GM19238 (cell line): ENCODE data around the gene COL24A1.
"Not testable (repeated sequence)": the region's sequence is repeated elsewhere in the genome, so short reads cannot be mapped to it uniquely, and the experiment has no call there.

Experiments used
- DNase-seq: peaks from one replicate; pipeline ENCODE4 v3.0.0; 2011; ENCODE audit warnings: low spot score; ENCODE audit not compliant: insufficient read length

Gene COL24A1

DNA sequence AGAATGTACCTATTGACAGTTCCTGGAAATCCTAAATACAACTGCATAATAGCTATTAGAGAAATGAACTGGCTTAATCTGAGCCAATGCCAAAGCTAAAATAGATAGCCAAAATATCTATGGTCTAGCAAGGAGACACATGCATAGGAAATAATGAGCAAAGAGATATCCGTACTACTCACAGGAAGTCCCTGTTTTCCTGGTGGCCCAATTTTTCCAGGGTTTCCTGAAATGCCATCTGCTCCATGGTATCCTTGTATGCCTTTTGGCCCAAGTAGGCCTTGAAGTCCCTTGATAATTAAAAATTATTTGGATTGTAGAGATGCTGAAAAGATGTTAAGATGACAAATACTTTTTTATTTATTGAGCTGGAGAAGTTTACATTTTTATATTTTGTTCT, 340.0 kb downstream of the COL24A1 start:
- DNase-seq: no peak

DNA sequence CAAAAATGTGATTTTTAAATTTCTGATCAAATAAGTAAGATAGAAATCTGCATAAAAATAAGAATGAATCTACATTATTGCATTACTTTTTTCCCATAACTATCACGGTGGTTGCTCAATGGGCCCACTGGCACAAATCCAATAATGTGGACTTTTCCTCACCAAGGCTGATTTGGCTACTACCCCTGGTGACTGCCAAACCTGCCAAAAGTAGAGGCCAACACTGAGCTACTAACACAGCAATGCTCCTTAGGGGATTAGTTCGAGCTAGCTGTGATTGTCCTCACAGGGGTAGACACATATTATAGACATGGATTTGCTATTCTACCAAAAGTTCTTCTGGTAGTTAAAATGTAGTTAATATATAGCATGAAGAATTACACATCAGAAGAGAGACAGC, 340.7 kb downstream of the COL24A1 start:
- no peak for DNase-seq

DNA sequence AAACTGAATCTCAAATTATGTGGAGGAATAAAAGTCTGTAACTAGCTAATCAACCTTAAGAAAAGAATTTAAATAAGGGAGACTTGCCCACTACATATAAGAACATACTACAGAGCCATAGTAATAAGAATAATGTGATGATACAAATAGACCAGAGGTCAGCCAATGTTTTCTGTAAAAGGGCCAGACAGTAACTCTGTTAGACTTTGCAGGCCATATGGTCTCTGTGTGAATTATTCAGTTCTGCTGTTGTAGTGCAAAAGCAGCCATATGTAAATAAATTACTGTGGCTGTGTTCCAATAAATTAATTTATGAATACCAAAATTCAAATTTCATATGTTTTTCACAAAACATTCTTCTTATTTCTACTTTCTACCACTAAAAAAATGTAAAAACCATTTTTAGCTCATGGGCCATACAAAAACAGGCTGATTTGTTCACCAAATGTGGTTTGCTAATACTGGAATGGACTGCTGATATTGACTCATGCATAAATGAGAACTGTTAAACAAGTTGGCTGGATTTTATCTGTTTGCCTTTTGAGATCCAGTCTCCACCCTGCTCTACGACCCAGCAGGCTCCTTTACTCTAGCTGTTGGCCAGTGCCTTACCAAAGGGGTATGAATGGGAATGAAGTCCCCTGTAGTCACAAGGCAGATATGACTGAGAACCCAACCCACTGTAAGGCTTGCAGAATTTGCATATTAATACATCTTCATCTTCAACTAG, 350.2 kb downstream of the COL24A1 start:
- DNase-seq: no peak

DNA sequence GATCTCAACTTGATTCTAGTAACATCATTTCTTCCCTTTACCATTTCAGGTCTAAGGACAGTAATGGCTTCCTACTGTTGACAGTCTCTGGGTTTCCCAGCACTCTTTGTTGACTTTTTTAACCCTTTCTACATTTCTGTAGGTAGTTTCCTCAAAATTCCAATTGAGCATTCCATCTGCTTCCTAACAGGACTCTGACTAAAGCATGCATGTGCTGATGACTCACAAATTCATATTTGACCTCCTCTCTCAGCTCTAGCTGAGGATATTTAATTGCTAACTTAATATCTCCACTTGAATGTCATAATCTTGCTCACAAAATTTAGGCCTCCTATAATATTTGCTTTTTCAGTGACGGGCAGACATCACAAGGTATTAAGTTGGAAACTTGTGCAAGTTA, 355.1 kb downstream of the COL24A1 start:
- no peak for DNase-seq

DNA sequence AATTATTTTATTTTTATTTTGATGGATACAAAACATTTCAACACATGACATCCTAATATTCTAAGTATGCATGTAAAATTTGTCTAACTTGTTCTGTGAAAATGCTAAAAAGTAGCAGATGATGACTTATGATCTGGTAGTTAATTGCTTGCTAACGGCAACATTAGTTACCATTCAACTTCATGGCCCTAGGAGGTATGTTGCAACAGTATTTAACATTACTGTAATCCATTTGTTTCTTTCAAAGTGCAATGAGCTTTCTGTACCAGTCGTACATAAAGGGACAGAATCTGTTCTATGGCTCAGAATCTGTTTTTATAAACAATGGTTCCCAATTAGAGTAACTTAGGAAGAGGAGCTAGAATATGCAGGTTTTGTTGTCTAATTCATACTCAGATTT, 356.8 kb downstream of the COL24A1 start:
- DNase-seq: no peak

DNA sequence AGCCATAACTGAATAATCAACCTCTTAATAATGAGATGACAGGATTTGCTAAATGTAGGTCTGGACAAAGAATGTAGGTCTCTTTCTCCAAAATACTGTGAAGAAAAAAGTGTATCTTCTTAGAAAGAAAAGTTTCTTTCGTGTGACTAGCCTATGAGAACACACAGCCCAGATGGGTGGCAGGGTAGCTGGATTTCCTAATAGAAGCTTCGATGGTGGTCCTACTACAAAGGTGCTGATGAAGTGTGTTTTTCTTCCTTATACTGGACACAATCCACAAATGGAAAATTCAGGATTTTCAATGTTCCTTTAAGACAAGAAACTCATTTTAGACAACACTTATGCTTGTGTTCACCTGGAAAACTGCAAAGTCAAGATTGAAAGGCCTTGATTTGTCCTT, 358.2 kb downstream of the COL24A1 start:
- DNase-seq: no peak

DNA sequence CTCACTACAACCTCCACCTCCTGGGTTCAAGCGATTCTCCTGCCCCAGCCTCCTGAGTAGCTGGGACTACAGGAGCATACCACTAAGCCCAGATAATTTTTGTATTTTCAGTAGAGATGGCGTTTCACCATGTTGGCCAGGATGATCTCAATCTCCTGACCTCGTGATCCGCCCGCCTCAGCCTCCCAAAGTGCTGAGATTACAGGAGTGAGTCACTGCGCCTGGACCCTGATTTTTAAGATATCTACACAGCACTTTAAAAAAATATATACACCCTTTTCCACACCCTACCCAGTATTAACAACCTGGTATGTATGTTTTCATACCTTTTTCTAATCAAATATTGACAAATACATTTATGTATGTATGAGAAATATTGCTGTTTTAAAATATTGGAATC, 379.6 kb downstream of the COL24A1 start:
- DNase-seq: not testable (repeated sequence)

DNA sequence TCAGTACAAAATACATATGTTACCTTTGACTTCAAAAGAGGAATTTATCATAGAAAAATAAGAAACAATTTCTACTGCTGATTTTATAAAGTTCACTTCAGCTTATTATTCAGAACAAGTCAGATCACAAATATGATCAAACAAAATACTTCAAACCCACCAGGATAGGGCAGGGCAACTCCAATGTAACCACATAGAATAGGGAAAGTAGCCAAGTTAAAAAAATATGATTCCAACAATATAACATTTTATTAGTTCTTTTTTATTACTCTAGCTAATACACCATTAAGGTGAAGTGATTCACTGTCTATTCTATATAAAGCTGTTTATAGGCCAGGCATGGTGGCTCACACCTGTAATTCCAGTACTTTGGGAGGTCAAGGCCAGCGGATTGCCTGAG, 393.8 kb downstream of the COL24A1 start:
- no peak for DNase-seq

DNA sequence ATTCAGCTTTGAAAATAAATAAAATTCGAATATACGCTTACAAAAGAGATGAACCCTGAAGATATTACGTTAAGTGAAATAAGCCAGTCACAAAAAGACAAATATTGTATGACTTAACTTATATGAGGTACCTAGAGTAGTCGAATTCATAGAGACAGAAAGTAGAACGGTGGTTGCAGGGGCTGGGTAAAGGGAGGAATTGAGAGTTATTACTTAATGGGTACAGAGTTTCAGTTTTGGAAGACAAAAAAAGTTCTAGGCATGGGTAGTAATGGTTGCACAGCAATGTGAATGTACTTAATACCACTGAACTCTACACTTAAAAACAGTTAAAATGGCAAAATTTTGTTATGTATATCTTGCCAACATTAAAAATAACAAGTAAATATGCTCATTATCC, 399.7 kb downstream of the COL24A1 start:
- DNase-seq: no peak

DNA sequence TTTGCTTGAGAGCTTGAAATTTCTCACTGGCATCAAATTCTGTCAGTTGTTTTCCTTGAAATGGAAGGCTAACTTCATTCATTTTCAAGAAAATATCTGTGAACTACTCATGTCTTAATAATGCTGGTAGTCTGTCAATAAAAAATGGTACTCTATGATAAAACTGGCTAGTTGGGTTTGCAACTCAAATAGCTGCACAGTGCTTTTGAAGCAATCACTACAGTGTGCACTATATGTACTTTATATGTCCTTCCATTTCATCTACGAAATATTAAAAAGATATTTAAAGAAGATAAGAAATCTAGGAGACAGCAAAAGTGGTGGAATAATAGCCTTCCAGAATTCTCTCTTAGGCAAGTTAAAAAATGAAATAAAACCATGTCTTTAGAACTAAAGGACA, 408.5 kb downstream of the COL24A1 start:
- no peak for DNase-seq

DNA sequence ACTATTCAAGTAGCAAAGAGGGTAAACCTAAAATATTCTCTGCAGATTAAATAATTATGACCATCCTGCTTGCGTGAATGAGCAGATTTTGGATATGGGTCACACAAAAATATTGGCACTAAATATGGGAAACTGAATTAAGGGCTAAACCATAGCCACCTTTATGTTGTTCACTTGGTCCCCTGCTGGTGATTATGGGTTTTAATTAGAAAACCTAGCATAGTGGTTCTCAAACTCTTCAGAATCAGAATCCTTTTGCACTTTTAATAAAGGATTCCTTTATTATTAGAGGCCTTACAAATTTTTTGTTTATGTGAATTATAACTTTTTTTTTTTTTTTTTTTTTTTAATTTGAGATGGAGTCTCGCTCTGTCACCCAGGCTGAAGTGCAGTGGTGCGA, 409.8 kb downstream of the COL24A1 start:
- no peak for DNase-seq

DNA sequence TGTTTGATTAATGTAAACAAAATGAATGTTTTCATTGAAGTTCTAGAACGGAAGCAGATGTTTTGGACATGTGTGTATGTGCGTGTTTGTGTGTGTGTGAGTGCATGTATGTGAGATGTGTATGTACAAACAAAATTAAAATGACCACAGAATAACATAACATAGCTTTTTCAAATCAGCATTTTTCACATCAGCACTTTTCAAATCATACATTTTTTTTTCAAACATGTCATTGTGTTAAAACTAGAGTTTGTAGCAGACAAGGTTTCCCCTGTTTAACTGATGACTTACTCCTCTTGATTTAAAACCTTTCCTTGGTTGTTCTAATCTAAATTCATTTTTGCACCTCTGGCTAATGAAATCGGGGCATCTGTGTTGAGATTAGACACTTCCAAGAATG, 412.8 kb downstream of the COL24A1 start:
- DNase-seq: no peak

DNA sequence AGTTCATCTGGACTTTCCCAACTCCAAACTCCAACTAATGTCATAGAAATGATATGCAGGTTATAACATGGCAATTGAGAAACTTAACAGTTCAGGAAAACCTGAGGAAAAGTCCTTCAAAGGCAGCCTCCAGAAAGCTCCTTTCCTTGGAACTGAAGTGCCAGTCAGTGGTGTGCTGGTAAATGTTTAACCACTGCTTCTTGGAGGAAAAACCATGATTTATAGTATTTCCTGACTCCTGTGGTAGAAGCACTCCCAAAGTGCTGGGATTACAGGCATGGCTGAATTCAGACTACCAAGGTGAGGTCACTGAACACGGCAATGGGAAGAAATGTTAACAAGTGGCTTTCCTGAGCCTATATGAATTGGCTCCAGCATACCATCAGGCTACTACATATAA, 421.6 kb downstream of the COL24A1 start:
- no peak for DNase-seq

DNA sequence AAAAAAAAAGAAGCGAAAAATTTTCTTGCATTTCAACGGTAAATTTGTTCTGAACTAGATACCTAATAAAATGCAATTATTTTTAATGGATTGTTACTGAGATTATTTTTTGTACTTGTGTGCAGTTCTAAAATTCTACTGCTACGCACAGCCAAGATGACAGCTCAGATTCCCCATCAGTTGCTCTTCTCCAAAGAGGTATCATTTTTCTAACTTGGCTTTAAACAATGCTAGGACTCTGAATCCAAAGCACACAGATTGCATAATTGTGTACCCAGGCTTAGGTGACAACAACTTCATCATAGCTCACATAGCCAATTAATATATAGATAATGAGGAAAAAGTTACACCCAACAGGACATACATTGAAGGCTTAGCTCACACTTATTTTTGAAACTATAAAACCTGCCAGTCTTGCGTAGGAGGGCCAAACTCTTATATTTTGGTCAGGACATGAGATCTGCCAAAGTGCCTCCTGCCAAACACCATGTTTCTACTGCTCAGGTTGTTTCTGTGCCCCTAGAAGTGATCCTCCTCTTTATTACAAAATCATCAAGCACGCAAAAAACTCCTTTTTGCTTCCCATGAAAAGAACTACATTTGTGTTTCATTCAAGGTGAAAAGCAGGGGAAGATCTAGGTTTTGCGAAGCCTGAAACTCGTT, 437.8 kb downstream of the COL24A1 start:
- no peak for DNase-seq

DNA sequence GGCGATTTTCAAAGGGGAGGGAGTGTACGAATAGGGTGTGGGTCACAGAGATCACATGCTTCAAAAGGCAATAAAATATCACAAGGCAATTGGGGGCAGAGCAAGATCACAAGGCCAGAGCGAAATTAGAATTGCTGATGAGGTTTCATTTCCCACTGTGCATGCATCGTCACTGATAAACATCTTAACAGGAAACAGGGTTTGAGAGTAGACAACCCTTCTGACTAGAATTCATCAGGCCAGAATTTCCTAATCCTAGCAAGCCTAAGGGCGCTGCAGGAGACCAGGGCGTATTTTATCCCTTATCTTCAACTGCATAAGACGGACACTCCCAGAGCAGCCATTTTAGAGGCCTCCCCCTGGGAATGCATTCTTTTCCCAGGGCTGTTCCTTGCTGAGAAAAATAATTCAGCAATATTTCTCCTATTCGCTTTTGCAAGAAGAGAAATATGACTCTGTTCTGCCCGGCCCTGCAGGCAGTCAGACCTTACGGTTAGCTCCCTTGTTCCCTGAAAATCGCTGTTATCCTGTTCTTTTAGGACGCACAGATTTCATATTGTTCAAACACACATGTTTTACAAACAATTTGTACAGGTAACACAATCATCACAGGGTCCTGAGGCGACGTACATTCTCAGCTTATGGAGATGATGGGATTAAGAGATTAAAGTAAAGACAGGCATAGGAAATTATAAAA, 442.0 kb downstream of the COL24A1 start:
- DNase-seq: not testable (repeated sequence)

DNA sequence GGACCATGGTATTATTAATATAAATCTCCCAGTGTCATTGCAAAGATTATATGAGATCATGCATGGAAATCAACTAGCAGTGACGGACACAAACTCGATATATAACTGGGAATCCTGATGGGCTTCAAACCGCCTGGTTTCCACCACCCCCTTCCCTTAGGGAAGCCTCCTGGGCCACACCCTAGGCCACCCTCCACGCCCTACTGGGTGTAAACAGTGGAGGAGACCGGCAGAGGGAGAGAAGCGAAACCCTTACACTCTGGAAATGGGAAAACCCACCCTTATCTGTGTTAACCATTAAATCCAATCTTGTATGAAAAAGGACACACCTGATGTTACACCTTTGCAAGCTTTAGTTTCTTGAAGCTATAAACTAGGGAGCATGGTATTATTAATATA, 447.7 kb downstream of the COL24A1 start:
- no peak for DNase-seq

DNA sequence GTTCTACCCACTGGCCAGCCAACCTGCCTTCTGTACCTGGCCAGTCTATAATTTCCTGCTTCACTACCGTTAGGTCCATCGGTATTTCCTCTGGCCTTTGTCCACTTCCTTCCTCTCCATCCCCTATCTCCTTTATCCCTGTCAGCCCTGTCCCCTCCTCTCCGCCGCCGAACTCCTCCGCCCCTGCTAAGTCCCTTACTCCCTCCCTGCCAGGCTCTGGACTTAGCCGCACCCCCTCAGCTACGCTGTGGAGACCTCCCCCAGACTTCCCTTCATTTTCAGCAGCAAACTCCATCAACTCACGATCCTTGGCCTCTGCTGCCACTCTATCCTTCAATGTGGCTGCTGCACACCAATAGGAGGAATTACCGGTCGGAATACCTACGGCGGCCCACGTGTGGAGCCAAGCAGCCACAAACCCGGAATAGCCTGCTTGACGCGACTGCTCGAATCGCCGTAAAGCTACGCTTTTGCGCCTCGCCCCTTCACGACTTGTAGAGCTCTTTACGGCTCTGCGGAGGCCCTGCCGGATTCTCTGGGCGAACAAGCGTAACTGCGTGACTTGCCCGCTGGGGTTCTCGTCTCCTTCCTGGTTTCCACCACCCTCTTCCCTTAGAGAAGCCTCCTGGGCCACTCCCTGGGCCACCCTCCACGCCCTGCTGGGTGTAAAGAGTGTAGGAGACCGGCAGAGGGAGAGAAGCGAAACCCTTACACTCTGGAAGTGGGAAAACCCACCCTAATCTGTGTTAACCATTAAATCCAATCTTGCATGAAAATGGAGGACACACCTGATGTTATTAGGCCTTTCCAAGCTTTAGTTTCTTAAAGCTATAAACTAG, 448.4 kb downstream of the COL24A1 start, which contains the start of gene ZNHIT6:
ZNHIT6 (minus strand) TSS at position 444 of the 839 bp plus-strand sequence; CDS start at position 295, 149 bp downstream.
- peak; percentile 67 for DNase-seq

DNA sequence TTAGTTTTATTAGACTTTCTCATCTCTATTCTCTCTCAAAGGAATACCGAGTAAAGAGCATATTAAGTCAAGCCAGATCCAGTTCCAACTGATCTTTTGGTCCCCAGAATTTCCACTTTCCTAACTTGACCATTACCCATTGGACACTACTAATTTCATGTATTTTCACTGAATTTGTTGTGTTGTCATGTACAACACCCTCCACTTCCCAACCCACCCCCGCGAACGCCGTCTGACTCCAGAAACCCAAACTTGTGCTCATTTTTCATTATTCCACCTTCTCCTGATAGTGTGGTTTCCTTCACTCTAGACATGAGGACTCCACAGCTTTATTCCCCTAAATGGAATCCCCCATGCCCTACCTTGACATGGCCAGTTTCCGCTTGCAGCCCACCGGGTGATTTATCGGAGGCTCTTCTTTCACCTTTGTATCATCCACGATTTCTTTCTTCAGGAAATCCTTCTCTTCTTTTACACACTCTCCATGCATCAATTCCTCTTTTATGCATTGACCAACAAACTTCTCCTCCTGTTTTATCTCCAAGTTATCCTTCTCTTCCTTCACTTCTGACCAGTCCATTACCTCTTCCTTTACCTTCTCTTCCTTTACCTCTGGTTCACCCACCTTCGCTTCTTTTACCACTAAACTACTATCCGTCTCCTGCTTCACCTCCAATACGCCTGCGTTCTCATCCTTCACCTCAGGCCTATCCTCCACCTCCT, 449.1 kb downstream of the COL24A1 start:
- no peak for DNase-seq

DNA sequence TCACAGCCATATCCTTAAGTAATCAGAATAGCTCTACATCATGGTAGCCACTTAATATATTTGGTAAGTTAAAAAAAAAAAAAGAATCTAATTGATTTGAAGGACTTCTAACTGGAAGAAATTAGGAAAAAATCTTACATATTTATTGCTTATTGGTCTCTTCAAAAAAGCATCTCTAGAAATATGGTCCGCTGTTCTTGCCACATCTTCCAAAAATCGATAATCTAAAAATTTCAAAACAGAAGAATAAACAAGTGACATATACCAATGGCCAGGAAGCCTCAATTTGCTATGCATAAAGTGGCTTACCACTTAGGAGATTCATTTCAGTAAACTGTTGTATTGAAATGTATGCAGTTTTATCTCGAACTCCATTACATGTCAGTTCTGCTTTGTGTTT, 450.6 kb downstream of the COL24A1 start:
- no peak for DNase-seq

DNA sequence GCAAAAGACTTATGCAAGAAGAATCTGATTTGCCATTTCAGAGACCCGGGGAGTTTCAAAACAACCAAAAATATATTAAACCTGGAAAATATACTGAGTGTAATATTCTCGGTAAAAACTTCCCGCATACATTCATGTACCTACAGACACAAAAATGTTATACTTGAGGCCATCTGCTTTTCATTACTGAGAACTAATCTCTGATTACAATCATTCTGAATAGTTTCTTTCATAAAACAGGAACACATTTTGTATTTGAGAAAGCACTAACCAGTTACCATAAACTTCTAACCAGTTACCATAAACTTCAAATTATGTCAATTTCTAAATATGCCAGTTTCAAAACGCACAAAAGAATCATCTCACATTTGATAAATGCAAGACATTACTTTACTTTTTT, 456.1 kb downstream of the COL24A1 start:
- no peak for DNase-seq

DNA sequence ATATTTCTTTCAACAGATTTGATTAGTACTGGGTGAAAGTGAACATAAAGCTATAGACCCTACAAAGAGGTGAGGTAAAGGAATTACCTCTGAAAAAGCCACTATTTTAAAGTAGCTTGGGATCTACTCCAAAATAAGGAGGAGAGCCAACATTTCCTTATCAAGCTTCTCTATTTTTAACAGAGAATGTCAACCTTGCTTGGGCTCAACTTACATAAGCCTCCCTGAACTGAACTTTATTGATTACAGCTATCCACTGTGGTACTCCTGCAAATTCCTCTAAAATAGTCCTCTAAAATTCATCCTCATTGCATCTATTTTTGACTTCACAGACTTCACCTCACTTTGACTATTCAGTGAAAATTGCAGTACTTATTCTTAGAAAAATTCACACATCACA, 458.7 kb downstream of the COL24A1 start:
- DNase-seq: no peak
